ENCODE results near the gene CXCR1.
"Not testable (repeated sequence)": the region's sequence is repeated elsewhere in the genome, so short reads cannot be mapped to it uniquely, and the experiment has no call there.

Gene CXCR1

DNA sequence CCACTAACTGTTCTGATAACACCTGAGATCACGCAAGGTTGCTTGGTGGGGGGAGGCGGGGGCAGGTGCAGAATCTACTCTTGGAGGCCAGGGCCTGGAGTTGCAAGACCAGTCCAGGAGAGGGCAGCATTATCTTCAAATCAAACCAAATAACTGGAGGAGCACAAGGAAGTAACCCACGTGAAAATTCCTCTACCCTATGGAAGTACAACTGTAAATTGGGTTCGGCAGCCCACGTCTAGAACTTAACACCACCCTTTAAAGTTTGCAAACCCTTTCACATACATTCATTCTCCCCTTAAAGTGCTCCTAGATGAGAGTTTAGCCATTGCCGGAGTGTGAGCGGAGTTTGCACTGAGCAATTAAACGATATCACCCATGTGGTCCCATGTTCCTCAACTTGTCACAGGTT, 19.6 kb upstream of the CXCR1 start:
- TF ChIP-seq, protein P1, sequence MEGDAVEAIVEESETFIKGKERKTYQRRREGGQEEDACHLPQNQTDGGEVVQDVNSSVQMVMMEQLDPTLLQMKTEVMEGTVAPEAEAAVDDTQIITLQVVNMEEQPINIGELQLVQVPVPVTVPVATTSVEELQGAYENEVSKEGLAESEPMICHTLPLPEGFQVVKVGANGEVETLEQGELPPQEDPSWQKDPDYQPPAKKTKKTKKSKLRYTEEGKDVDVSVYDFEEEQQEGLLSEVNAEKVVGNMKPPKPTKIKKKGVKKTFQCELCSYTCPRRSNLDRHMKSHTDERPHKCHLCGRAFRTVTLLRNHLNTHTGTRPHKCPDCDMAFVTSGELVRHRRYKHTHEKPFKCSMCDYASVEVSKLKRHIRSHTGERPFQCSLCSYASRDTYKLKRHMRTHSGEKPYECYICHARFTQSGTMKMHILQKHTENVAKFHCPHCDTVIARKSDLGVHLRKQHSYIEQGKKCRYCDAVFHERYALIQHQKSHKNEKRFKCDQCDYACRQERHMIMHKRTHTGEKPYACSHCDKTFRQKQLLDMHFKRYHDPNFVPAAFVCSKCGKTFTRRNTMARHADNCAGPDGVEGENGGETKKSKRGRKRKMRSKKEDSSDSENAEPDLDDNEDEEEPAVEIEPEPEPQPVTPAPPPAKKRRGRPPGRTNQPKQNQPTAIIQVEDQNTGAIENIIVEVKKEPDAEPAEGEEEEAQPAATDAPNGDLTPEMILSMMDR (IDR thresholded peaks at IDR 0.05; ENCODE audit: borderline replicate concordance, control extremely low read depth, extremely low read depth, insufficient read depth, missing control alignments), result peak; percentile 83
- in situ Hi-C loops (cut with MboI; ENCODE audit: low sequenced_read_pairs, unreplicated experiment), result no loop called here
- DNase-seq (ENCODE audit: low spot score), result peak; percentile 64

DNA sequence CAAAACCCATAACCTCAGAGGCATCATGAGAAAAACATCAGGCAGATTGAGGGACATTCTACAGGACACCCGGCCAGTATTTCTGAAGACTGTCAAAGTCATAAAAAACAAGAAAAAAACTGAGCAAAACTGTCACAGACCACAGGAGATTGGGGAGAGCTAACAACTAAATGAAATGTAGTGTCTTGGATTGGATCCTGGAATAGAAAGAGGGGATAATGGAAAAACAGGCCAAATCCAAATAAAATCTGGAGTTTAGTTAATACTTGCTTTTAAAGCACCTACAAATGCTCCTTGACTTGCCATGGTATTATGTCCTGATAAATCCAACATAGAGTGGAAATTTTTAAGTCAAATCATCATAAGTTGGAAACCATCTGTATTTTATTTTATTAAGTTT, 17.6 kb upstream of the CXCR1 start:
- TF ChIP-seq, protein P1 (IDR thresholded peaks at IDR 0.05; ENCODE audit: borderline replicate concordance, control extremely low read depth, extremely low read depth, insufficient read depth, missing control alignments), result no peak
- in situ Hi-C loops (cut with MboI; ENCODE audit: low sequenced_read_pairs, unreplicated experiment), result loop anchor here (5.0 kb wide), 1 partner anchor 63 kb away; no protein-coding TSS in a partner anchor
- DNase-seq (ENCODE audit: low spot score), result no peak

DNA sequence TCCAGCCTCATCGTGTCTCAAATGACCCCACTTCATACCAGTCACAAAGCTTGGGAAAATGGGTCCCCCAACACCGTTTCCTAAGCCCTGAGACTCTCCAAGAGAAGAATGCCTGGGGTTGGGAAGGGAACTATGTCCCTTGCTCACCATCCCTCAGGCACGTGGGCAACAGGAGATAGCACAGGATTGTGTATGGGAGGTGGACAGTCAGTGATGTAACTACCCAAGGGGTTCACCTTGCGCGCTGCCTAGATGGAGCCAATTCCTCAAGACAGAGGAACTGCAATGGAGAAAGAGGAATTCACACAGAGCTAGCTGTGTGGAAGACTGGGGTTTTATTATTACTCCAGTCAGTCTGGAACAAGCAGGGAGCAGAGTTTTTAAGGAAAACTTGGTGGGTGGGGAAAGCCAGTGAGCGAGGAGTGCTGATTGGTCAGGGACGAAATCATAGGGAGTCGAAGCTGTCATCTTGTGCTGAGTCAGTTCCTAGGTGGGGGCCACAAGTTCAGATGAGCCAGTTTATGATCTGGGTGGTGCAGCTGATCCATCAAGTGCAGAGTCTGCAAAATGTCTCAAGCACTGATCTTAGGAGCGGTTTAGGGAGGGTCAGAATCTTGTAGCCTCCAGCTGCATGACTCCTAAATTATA, 13.8 kb upstream of the CXCR1 start:
- TF ChIP-seq, protein P1 (IDR thresholded peaks at IDR 0.05; ENCODE audit: borderline replicate concordance, control extremely low read depth, extremely low read depth, insufficient read depth, missing control alignments), result no peak
- in situ Hi-C loops (cut with MboI; ENCODE audit: low sequenced_read_pairs, unreplicated experiment), result loop anchor here (5.0 kb wide), 1 partner anchor 67 kb away; no protein-coding TSS in a partner anchor
- no peak for DNase-seq (ENCODE audit: low spot score)

DNA sequence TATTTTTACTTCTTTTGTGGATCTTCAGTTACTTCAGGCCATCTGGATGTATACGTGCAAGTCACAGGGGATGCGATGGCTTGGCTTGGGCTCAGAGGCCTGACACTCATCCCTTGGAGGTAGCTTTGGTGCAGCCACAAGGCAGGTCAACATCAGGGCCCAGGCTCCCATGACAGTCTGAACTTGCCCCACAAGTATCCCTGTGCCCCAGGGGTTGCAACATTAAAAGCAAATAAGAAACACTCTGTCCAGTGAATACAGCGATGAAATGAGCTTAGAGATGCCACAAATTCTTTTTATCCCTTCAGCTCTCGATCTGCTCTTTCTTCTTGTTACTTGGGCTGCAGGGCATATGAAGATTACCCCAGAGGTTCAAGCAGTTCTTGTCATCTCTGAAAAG, 13.0 kb upstream of the CXCR1 start:
- TF ChIP-seq, protein P1 (IDR thresholded peaks at IDR 0.05; ENCODE audit: borderline replicate concordance, control extremely low read depth, extremely low read depth, insufficient read depth, missing control alignments), result no peak
- DNase-seq (ENCODE audit: low spot score), result no peak
- in situ Hi-C loops (cut with MboI; ENCODE audit: low sequenced_read_pairs, unreplicated experiment), result loop anchor here (5.0 kb wide), 1 partner anchor 68 kb away; no protein-coding TSS in a partner anchor

DNA sequence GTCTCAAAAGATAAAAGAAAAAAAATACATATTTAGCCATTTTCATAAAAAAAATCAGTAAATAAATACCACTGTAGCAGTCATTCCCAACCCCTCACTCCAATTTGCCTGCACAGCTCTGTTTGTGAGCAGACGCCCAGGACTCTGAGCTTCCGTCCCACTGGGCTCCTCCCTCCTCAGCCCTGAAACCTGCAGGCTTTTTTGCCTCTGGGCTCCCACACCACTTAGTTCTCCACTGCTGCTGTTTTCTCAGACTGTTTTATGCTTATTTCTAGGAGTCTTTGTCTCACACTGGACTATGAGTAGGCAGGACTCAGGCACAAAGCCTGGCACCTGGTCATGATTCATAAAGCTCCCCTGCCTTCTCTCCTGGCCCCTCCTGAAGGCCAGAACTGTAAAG, 6.1 kb upstream of the CXCR1 start:
- in situ Hi-C loops (cut with MboI; ENCODE audit: low sequenced_read_pairs, unreplicated experiment), result no loop called here
- TF ChIP-seq, protein P1 (IDR thresholded peaks at IDR 0.05; ENCODE audit: borderline replicate concordance, control extremely low read depth, extremely low read depth, insufficient read depth, missing control alignments), result no peak
- no peak for DNase-seq (ENCODE audit: low spot score)

DNA sequence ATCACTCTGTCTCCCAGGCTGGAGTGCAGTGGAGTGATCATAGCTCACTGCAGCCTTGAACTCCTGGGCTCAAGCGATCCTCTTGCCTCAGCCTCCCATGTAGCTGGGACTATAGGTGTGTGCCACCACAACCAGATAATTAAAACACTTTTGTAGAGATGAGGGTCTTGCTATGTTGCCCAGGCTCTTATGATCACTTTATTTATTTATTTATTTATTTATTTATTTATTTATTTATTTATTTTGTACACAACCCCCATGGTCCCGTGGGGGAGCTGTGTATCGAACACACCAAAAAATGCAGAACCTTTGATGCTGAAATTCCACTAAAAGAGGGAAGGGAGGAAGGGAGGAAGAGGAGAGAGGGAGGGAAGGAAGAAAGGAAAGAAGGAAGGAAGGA, 5.0 kb upstream of the CXCR1 start:
- in situ Hi-C loops (cut with MboI; ENCODE audit: low sequenced_read_pairs, unreplicated experiment); DNase-seq (ENCODE audit: low spot score): not testable (repeated sequence)

DNA sequence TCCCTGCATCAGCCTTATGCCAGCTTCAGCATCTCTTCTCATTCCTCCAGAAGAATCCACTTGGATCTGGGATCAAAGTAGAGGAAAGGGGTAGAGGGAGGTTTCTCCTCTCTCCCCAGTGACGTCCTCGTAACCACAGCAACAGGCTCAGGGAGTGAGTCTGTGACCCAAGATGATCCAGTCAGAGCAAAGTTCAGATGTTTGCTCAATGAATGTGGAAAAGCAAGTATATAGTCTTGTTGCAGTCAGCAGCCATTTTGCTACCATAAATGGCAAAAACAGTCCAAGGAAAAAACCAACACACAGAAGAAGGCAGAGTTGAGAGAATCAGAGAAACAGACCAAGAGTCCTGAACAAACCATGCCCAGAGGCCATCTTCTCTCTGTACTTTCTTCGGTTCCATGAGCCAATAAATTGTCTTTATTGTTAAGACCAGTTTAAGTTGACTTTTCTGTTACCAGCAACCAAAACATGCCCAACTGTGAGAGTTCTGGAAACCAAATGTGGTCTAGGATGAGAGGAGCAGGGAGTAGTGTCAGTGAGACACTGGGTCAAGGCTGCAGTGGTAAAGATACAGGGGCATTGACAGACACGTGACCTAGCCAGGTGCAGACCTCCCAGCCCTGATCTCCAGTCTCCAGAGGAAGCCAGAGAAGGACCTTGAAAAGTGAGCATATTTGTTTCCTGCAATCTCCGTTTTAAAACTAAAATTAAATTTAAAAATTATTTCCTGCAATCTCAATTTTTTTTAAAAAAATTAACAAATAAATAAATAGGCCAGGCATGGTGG, 3.2 kb upstream of the CXCR1 start:
- in situ Hi-C loops (cut with MboI; ENCODE audit: low sequenced_read_pairs, unreplicated experiment), result no loop called here
- TF ChIP-seq, protein P1 (IDR thresholded peaks at IDR 0.05; ENCODE audit: borderline replicate concordance, control extremely low read depth, extremely low read depth, insufficient read depth, missing control alignments), result no peak
- no peak for DNase-seq (ENCODE audit: low spot score)

All from GM13976 (cell line).